ENCODE measurements around the gene SETBP1. TPM values are rescaled to one million over a fixed set of nuclear protein-coding genes. Genes with fewer than 3 reads are reported as not detected.

The SETBP1 gene
- total RNA-seq, 1 experiment from 2014 or later: 14.0 TPM

- POLR2A ChIA-PET (ENCODE audit: low non-redundant PET): no interaction called here
- H3K9me3 ChIP-seq (ENCODE audit: low read depth, low read length, poor library complexity, severe bottlenecking): no peaks in the 10 kb centered on the region
- no TSS peak for BruUV-seq (replicated peaks)
- intact Hi-C loops (cut with micrococcal nuclease; ENCODE audit: unreplicated experiment): no loop called here
- H3K27me3 ChIP-seq (replicated peaks; ENCODE audit: insufficient read depth, low read depth, low read length, poor library complexity): no peaks in the 10 kb centered on the region
- no peaks in the 10 kb centered on the region for H3K36me3 ChIP-seq (ENCODE audit: insufficient read depth, low read length, poor library complexity, severe bottlenecking)
- TF ChIP-seq CTCF (conservative IDR thresholded peaks at IDR 0.05; ENCODE audit: low read depth, low read length): no peak
- TF ChIP-seq EZH2 (IDR thresholded peaks at IDR 0.05; ENCODE audit: borderline replicate concordance, low read depth, low read length, poor library complexity, severe bottlenecking): no peak
- DNase-seq (ENCODE audit: low spot score): no peak
- H3K27ac ChIP-seq (ENCODE audit: low read depth, low read length, poor library complexity, severe bottlenecking): no peak overlapping the region
- H3K4me1 ChIP-seq (ENCODE audit: insufficient read depth, low read length, poor library complexity, severe bottlenecking): no peaks in the 10 kb centered on the region
- no peak overlapping the region for H3K4me3 ChIP-seq (ENCODE audit: low read depth, low read length, poor library complexity, severe bottlenecking)
- CTCF ChIA-PET: no interaction called here
These were observed 73.9 kb downstream of the SETBP1 start for GRCh38 chr18:44754567-44754966.

GRCh38 chr18:44758861-44759631, 78.4 kb downstream of the SETBP1 start:
- H3K4me1 ChIP-seq (ENCODE audit: insufficient read depth, low read length, poor library complexity, severe bottlenecking): no peaks in the 10 kb centered on the region
- no peak for TF ChIP-seq EZH2 (IDR thresholded peaks at IDR 0.05; ENCODE audit: borderline replicate concordance, low read depth, low read length, poor library complexity, severe bottlenecking)
- no peak for TF ChIP-seq CTCF (conservative IDR thresholded peaks at IDR 0.05; ENCODE audit: low read depth, low read length)
- CTCF ChIA-PET: no interaction called here

GRCh38 chr18:44759925-44760342, 79.2 kb downstream of the SETBP1 start:
- ChIA-PET CTCF (no interaction called here), POLR2A (ENCODE audit: low non-redundant PET) (no interaction called here)
- intact Hi-C loops (cut with micrococcal nuclease; ENCODE audit: unreplicated experiment): no loop called here
- Histone ChIP-seq H3K36me3 (ENCODE audit: insufficient read depth, low read length, poor library complexity, severe bottlenecking) (no peaks in the 10 kb centered on the region), H3K4me1 (ENCODE audit: insufficient read depth, low read length, poor library complexity, severe bottlenecking) (no peaks in the 10 kb centered on the region), H3K27me3 (replicated peaks; ENCODE audit: insufficient read depth, low read depth, low read length, poor library complexity) (no peaks in the 10 kb centered on the region), H3K4me3 (ENCODE audit: low read depth, low read length, poor library complexity, severe bottlenecking) (no peak overlapping the region), H3K9me3 (ENCODE audit: low read depth, low read length, poor library complexity, severe bottlenecking) (no peaks in the 10 kb centered on the region), H3K27ac (ENCODE audit: low read depth, low read length, poor library complexity, severe bottlenecking) (no peak overlapping the region)
- BruUV-seq (replicated peaks): no TSS peak
- TF ChIP-seq CTCF (conservative IDR thresholded peaks at IDR 0.05; ENCODE audit: low read depth, low read length) (no peak), EZH2 (IDR thresholded peaks at IDR 0.05; ENCODE audit: borderline replicate concordance, low read depth, low read length, poor library complexity, severe bottlenecking) (no peak)
- DNase-seq (ENCODE audit: low spot score): no peak

More at GRCh38 chr18:44758861-44759631, 78.4 kb downstream of the SETBP1 start:
- DNase-seq (ENCODE audit: low spot score): no peak
- intact Hi-C loops (cut with micrococcal nuclease; ENCODE audit: unreplicated experiment): no loop called here
- POLR2A ChIA-PET (ENCODE audit: low non-redundant PET): no interaction called here
- no peak overlapping the region for H3K4me3 ChIP-seq (ENCODE audit: low read depth, low read length, poor library complexity, severe bottlenecking)
- no peaks in the 10 kb centered on the region for H3K9me3 ChIP-seq (ENCODE audit: low read depth, low read length, poor library complexity, severe bottlenecking)
- no TSS peak for BruUV-seq (replicated peaks)
- no peaks in the 10 kb centered on the region for H3K36me3 ChIP-seq (ENCODE audit: insufficient read depth, low read length, poor library complexity, severe bottlenecking)
- H3K27me3 ChIP-seq (replicated peaks; ENCODE audit: insufficient read depth, low read depth, low read length, poor library complexity): no peaks in the 10 kb centered on the region
- H3K27ac ChIP-seq (ENCODE audit: low read depth, low read length, poor library complexity, severe bottlenecking): no peak overlapping the region
